Stimulated activated CD8-positive, alpha-beta memory T cell treated with anti-CD3 and anti-CD28 coated beads, Interleukin-15, amount 100 ng/mL, for 4 hours (primary cell): ENCODE data around the gene IKZF5.

Experiments
- DNase-seq, 2 donors: peaks; one replicate each; pipeline ENCODE4 v3.0.0-alpha.2; 2020; ENCODE audit warnings: low read depth in 2 of 2

Gene IKZF5, protein sequence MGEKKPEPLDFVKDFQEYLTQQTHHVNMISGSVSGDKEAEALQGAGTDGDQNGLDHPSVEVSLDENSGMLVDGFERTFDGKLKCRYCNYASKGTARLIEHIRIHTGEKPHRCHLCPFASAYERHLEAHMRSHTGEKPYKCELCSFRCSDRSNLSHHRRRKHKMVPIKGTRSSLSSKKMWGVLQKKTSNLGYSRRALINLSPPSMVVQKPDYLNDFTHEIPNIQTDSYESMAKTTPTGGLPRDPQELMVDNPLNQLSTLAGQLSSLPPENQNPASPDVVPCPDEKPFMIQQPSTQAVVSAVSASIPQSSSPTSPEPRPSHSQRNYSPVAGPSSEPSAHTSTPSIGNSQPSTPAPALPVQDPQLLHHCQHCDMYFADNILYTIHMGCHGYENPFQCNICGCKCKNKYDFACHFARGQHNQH

DNA sequence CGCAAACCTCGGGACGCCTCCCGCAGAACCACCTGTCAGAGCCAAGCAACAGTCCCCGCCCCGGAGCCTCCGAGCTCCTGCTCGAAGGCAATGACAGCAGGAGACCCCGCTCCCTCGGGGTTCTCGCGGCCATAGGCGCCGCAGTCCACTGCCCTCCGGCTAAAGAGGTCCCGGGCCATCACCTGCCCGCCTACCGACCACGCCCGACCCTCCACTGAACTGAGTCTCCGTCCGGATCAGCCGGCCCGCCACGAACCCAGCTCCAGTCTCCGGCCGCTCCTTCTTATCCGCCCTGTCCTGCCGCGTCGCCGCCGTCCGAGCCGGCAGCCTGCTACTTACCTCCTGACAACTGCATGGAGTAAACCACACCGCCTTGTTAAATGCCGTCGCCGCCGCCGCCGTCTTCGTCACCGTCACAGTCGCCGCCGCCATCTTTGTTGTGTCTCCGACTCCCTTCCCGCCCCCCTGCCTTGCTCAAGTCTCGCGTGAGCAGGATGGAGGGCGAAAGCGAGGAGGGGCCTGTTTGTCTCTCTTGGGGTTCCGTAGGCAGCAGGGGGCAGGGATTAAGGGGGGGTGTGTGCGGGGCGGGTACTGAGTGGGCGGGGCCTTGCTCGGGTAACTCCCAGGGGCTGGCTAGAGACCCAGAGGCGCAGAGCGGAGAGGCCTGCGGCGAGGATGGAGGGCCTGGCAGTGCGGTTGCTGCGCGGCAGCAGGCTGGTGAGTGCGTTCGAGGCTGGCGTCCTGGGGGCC, at the start of gene IKZF5, which contains the start of gene ACADSB:
Gene IKZF5, minus strand, starts transcription at position 441 of the 750 bp plus-strand sequence. CDS start 10,170 bp downstream, outside the sequence.
Gene ACADSB, plus strand, starts transcription at position 652 of the 750 bp plus-strand sequence. Its CDS starts 24 bp downstream, at position 676.
- DNase-seq = peak; percentile 90 to 95

DNA sequence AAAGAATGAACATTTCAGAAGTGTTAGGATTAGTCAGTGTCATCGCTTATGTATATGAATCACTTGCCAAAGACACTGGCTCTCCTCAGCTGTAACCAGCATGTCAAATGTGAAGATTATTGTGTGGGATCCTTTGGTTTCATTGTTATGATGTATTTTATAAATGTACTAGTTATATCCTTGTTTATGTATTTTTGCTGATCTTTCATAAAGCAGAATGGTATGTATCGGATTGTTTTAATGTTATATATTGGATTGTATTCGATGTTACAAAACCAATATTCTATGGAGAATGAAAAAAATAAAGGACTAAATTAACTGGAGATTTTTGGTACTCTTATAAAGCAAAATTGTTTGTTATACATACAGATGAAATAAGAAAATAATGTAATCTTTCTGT, 49.4 kb upstream of the IKZF5 start:
- DNase-seq = no peak

DNA sequence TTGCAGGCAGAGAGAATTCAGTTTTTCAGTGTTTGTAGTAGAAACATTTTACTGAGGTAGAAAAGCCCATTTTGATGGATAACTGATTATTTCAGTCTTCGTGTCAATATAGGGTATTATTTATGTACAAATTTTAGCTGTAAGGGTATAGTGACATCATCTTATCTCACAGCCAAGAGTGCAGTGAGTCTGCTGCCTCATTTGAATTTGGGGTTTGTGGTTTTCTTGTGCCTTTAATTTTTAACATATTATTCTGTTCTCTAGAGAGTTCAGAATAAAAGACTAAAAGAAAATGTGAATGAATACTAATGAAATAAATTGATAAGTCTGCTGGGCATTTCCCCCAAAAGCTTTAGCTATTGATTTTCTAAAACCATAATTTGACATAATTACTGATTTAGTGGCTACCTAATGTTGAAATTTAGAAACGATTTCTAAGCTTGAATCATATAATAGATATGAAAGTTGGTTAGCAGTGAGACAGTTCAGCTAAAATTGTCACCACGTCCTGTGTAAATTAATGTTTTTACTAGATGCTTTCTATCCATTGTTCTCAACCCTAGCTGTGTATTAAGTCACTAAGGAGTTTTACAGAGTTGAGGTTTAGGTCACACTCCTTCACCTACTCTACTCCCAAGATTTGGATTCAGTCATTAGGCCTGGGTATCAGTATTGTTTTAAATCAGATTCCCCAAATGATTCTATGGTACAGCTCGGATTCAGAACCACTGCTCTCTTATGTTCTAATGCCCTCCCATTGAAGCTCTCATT, 37.6 kb upstream of the IKZF5 start:
- no peak for DNase-seq

DNA sequence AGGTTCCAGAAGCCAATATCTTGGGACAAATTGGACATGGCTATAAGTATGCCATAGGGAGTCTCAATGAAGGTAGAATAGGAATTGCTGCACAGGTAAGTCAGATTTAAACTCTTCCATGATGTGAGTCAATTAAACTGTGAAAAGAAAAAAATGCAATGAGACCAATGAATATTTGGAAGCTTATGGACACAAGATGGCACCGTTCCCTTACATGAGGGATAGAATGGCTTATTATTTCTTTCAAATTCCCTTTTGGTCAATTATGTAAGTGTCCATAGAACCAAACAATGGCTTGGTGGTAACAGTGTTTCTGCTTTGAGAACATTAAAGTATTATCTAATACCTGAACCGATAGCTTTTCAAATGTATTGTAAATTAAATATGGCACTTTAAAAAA, 35.8 kb upstream of the IKZF5 start:
- no peak for DNase-seq

DNA sequence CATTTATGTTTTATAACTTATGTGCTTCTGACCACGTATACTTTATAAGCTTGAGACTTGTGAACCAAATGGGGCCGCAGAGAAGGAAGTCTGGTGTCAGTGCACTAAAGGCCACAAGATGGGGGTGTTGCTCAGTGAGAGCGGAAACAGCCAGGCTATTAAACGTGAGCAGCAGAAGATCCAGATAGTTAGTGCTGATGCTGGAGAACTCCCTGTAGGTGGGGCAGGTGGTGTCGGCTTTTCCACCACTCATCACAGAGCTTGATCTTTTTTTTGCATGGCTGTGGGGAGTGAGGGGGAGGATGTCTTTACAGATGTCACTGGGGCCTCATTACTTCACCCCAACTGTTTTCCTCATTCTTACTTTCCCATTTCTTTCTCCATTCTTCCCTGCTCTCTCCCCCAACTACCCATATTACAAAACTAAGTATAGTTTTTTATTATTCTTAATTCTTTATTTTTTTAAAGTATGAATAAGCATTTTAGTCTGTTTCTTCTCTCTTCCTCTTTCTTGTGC, 34.9 kb upstream of the IKZF5 start:
- peak in 1 of 2 donors; percentile 3 for DNase-seq

DNA sequence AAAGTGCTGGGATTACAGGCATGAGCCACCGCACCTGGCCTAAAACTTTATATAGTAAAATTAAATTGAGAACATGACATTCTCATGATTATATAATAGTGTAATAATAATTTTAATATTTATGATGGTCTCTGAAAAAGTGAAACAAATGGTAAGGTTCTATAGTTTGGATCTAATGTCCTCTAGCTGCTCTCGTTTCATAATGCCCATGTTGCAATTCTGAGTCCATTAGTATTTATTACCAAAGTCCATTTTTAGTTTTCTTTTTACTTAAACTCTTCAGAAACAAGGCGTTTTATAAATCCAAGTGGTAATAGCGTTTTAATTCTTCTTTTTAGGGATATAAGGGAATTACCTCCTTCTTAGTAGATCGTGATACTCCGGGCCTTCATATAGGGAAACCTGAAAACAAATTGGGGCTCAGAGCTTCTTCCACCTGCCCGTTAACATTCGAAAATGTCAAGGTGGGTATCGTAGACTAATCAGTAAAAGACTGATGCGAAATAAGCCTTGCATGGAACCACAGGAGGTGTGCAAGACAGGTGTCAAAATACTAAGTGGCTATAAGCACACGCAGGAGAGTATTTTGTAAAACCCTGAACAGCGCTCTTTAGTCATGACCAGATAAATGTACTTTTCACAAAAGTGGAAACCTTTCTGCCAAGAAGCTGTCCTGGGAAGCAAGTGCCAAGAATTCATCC, 34.3 kb upstream of the IKZF5 start:
- no peak for DNase-seq

DNA sequence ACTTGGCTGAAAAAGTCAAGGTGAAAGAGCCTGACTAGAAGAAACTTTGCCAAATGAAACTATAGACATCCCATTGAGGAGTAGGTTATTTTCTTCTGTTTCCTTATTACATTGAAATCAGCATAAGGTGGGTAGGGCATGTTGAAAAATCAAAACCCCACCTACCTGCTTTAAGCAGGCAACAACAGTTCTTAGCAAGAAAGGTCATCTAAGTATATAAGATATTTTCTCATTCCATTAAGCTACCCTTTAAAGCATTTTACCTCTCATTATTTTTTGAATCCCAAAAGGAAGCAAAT, 31.0 kb upstream of the IKZF5 start:
- DNase-seq = no peak

DNA sequence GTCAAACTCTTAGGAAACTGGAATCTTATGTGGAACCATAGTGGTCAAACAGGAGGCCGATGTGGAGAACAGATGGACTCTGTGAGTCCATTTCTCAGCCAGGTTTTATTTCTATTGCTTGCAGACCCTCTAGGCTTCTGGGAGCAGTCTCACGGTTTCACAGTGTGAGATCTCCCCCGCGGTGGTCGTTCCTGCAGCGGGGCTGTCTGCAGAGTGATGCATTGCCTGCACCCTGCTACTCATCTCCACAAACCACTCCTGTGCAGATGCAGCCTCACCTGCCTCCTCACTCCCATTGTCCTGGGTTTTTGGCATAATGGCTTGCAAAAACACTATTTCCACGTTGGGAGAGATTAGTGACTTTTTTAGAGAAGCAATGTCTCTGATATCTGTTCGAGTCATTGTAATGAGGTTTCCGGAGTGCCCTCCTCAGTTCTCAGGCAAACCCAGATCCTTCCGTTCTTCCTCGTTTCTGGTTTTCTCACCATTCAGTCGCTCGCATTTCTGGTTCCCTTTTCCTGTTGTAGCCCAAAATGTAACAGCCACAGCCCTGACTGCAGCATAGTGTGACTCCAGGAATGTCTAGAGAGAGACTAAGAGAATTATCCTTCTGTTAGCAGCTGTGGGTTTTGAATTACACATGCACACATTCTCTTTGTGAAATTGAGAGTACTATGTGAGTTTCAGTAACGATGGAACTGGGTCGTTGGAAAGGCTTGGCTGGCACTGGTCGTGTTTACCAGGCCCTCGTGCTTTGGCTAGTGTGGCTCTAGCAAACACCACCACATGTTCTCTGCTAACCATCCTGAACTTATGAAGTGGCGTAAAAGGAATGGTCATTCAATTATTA, 30.4 kb upstream of the IKZF5 start:
- no peak for DNase-seq

DNA sequence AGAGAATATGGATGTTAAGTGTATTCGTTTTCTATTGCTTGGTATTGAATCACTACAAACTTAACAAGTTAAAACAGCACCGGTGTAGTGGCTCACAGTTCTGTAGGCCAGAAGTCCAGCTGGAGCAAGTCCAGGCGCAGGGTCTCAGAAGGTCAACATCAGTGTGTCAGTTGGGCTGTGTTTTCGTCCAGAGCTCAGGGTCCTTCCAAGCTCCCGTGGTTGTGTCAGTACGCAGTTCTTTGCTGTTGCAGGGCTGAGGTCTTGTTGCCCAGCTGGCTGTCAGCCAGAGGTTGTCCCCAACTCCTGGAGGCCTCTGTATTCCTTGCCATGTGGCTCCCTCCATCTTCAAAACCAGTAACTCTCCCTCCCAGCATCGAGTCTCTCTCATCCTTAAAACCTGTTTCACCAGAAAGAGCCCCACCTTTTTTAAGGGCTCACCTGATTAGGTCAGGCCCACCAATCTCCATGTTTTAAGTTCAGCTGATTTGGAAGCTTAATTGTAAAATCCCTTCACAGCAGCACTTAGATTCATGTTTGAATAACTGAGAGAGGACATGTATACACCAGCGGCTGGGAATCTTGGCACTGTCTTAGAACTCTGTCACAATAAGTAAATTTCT, 27.0 kb upstream of the IKZF5 start:
- no peak for DNase-seq

DNA sequence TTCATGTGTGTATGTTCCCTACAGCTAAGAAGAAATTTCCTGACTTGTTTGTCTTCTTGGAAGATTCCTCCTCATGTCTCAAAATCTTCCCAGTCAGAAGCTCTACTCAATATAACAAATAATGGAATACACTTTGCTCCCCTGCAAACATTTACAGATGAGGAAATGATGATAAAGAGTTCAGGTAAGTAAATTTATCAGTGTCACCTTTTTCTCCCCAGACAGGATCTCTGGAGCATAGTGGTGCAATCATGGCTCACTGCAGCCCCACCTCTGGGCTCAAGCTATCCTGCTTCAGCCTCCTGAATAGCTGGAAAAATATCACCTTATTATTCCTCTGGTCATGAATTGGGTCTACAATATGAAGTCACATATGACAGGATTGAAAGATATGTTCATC, 25.7 kb upstream of the IKZF5 start:
- DNase-seq = no peak

DNA sequence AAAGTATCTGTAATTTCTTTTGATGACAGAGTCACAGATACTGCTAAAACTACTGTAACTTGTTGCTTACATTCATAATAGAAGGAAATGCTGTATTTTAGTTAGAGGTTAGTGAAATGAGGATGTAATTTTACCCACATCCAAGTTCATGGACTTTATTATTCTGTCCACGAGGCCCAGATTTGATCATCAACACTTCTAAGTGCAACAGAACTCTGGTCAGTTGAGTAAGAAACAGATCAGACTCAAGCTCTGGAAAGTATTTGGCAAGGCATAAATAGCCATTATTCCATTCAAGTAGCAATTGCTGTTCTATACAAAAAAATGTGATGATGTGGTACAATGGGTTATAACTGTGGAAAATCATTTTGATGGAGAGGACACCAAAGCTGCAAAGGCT, 22.5 kb upstream of the IKZF5 start:
- no peak for DNase-seq

DNA sequence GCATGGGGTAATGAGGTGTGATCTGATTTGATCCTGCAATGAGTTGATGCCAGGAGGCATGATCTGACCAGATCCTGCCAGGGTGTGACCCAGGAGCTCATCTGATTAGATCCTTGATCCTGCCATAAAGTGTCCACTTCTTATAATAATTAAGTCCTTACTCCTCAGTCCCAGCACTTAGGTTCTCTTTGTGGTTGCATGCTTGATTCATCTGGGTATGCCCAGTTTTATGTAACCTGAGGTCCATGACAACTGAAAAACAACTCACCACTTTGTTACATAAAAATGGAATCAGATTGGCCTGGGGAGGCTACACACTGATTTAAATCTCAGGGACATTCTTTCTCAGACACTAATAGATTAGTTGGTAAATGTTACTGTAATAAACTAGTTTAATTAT, 19.3 kb upstream of the IKZF5 start:
- no peak for DNase-seq

DNA sequence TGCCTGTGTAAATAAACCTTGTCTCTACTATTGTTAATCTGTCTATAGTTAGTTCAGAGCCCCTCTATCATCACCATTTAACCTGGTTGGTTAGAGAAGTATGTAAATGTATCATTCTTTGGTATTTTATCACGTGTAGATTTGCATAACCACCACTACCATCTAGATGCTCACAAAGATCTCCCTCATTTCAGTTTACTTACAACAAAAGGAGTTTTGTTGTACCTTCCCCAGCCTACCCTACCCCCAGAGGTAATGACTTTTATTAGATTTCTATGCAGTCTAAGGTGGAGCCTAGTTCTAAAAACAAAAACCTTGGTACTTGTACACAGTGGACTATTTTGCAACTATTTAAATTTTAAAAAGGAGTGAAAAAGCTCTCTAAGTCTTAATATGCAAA, 17.7 kb upstream of the IKZF5 start:
- no peak for DNase-seq

DNA sequence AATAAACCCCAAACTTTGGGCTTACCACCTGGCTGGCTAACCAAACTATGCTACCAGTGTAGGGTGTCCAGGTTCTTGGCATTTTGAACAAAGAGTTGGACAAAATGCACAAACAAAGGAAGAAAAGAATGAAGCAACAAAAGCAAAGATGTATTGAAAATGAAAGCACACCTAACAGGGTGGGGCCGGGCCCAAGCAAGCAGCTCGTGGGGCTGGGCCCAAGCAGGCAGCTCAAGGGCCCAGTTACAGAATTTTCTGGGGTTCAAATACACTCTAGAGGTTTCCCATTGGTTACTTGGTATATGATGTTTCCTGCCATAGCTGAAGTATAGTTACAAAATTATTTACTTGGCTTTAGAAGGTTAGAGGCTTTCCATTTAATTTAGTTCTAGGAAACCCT, 15.9 kb upstream of the IKZF5 start:
- no peak for DNase-seq

DNA sequence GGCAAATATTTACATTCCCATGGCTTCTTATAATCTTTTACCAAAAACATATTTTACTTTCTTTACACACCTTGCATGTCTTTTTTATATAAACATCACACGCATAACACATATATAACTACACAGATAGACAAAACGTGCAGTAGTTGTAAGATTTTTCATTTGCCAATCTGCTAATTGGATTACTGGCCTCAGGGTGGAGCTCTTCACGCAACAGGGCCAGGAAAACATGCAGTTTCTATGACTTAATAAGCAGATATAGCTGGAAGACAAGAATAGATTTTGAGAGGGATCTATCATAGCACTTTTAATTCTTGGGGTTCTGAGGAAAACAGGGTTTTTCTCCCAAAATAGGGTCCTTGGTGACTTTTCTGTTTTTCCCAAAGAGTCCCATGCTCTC, 12.9 kb upstream of the IKZF5 start:
- no peak for DNase-seq

DNA sequence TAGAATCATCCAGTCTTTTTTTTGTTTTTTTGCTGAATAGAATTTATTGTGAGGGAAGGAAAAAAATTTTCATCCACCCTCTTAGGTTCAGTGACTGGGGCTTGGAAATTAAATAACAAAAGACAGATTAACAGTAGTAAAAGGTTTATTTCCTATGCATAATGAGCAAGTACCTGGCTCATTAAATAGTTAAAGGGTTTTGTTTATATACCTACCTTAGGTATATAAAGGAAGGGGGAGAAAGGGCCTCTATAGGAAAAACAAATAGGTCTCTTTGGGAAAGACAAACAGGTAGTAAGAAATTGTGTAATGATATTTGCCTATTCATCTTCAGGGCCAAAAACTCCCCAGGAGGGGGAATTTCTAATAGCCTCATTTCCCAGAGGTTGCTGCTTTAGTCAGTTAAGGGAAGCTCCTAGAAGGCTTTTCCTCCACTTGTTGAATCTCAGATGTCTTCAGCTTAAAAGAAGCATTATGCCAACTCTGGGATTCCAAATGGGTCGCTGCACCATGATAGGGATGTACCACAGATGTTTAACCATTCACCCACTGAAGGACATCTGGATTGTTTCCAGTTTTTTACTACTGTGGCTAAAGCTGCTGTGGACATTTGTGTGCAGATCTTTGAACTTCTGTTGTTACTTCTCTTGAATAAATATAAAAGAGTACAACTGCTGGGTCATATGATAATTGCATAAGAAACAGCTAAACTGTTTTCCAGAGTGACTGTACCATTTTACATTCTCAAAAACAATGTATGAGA, 11.5 kb upstream of the IKZF5 start:
- no peak for DNase-seq

DNA sequence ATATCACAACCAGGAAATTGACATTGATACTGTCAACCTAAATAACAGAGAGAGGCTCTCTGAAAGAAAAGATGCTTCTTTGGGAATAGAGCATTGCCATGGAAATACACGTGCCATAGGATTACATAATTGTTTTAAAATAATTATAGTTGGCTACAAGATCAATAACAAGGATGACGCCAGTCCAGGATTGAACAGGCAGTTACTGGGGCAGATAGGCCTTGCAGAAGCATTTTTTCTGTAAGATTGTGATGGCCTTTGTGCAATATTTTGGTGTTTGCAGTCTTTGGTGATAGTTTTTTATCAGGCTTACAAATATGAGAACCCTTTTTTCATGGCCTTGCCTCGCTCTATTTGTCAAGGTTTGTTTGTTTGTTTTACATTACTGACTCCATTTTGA, 10.7 kb upstream of the IKZF5 start:
- no peak for DNase-seq

DNA sequence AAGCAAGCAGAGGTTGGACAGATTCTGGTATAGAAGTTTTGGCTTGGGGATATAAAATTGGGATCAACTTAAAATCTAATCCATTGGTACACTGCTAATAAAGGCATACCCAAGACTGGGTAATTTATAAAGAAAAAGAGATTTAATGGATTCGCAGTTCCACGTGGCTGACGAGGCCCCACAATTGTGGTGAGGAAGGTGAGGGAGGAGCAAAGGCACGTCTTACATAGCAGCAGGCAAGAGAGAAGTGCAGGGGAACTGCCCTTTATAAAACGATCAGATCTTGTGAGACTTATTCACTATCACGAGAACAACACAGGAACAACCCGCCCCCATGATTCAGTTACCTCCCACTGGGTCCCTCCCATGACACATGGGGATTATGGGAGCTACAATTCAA, 9.9 kb upstream of the IKZF5 start:
- DNase-seq = no peak

DNA sequence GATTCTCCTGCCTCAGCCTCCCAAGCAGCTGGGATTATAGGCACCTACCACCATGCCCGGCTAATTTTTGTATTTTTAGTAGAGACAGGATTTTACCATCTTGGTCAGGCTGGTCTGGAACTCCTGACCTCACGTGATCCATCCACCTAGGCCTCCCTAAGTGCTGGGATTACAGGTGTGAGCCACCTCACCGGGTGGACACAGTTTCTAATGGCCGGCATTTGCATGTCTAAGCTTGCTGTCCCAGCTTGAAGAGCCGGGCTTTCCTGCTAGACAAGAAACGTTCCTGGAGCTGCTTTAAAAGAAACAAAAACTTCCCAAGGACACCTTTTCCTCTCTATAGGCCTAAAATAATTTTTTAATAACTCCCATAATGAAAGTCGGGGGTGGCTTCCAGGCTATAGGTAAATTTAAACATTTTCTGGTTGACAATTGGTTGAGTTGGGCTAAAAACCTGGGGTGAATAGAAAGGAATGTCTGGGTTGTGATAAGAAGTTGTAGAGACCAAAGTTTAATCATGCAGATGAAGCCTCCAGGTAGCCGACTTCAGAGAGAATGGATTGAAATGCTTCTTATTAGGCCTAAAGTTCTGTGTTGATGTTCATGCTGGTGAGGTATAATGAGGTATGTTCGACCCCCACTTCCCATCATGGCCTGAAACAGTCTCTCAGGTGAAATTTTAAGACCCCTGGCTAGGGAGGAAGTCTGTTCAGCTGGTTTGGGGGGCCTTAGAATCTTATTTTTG, 9.0 kb upstream of the IKZF5 start:
- DNase-seq = no peak
